Stimulated activated CD4-positive, alpha-beta T cell treated with anti-CD3 and anti-CD28 coated beads, Interleukin-12 subunit alpha, Interleukin-12 subunit beta, amount 100 ng/mL, for 4 hours (primary cell): Measurements from ENCODE around the gene MAGIX.
"Not testable (repeated sequence)": the region's sequence is repeated elsewhere in the genome, so short reads cannot be mapped to it uniquely, and the experiment has no call there.

ENCODE experiments used
- DNase-seq: peaks from one replicate; pipeline ENCODE4 v3.0.0-alpha.2; 2020

Gene MAGIX

GRCh38 chrX:49162620-49163019, at the start of gene MAGIX:
Gene MAGIX, plus strand, starts transcription at chrX:49162758. Its CDS starts 132 bp downstream, at chrX:49162890.
- DNase-seq: no peak

- DNase-seq: no peak
These were observed 46.5 kb upstream of the MAGIX start for GRCh38 chrX:49116076-49116475.

GRCh38 chrX:49116716-49117115, 45.8 kb upstream of the MAGIX start:
- DNase-seq: no peak

GRCh38 chrX:49117581-49117980, 45.0 kb upstream of the MAGIX start:
- DNase-seq: no peak

- DNase-seq: no peak
These were observed 42.5 kb upstream of the MAGIX start for GRCh38 chrX:49120091-49120490.

- DNase-seq: no peak
These were observed 40.1 kb upstream of the MAGIX start for GRCh38 chrX:49122499-49122898.

- not testable (repeated sequence) for DNase-seq
These were observed 34.8 kb upstream of the MAGIX start for GRCh38 chrX:49127742-49128258.

GRCh38 chrX:49129427-49129826, 33.1 kb upstream of the MAGIX start:
- no peak for DNase-seq

GRCh38 chrX:49132275-49132674, 30.3 kb upstream of the MAGIX start:
- DNase-seq: not testable (repeated sequence)

- no peak for DNase-seq
These were observed 28.8 kb upstream of the MAGIX start for GRCh38 chrX:49133759-49134158.

GRCh38 chrX:49137492-49137891, 25.1 kb upstream of the MAGIX start:
- DNase-seq: no peak

- DNase-seq: no peak
These were observed 22.8 kb upstream of the MAGIX start for GRCh38 chrX:49139713-49140112.

- DNase-seq: not testable (repeated sequence)
These were observed 20.3 kb upstream of the MAGIX start for GRCh38 chrX:49142264-49142663.

- not testable (repeated sequence) for DNase-seq
These were observed 19.4 kb upstream of the MAGIX start for GRCh38 chrX:49143154-49143553.

- no peak for DNase-seq
These were observed 15.3 kb upstream of the MAGIX start for GRCh38 chrX:49147282-49147681.

- DNase-seq: no peak
These were observed 14.6 kb upstream of the MAGIX start for GRCh38 chrX:49147936-49148335.

- not testable (repeated sequence) for DNase-seq
These were observed 14.0 kb upstream of the MAGIX start for GRCh38 chrX:49148390-49149100.

GRCh38 chrX:49149291-49149690, 13.3 kb upstream of the MAGIX start:
- not testable (repeated sequence) for DNase-seq

- no peak for DNase-seq
These were observed 9.1 kb upstream of the MAGIX start for GRCh38 chrX:49153467-49153866.

GRCh38 chrX:49155243-49155899, 7.2 kb upstream of the MAGIX start:
- no peak for DNase-seq

GRCh38 chrX:49155900-49156837, 6.4 kb upstream of the MAGIX start:
- DNase-seq: peak; percentile 80

GRCh38 chrX:49157194-49157593, 5.4 kb upstream of the MAGIX start:
- DNase-seq: no peak

- DNase-seq: no peak
These were observed 1.6 kb upstream of the MAGIX start for GRCh38 chrX:49160908-49161307.
